GM21717 (cell line): Measurements from ENCODE around the gene MRPL20.
"Not testable (repeated sequence)": the region's sequence is repeated elsewhere in the genome, so short reads cannot be mapped to it uniquely, and the experiment has no call there.

Source experiments
- ATAC-seq: cut with Tn5 transposase; IDR thresholded peaks from one replicate; pipeline ENCODE4 v1.9.1; 2021; ENCODE audit warnings: mild to moderate bottlenecking, moderate library complexity; ENCODE audit not compliant: unreplicated experiment

MRPL20 gene

GRCh38 chr1:1437904-1438376 lies 30.8 kb upstream of the MRPL20 start:
- no peak for ATAC-seq

DNA sequence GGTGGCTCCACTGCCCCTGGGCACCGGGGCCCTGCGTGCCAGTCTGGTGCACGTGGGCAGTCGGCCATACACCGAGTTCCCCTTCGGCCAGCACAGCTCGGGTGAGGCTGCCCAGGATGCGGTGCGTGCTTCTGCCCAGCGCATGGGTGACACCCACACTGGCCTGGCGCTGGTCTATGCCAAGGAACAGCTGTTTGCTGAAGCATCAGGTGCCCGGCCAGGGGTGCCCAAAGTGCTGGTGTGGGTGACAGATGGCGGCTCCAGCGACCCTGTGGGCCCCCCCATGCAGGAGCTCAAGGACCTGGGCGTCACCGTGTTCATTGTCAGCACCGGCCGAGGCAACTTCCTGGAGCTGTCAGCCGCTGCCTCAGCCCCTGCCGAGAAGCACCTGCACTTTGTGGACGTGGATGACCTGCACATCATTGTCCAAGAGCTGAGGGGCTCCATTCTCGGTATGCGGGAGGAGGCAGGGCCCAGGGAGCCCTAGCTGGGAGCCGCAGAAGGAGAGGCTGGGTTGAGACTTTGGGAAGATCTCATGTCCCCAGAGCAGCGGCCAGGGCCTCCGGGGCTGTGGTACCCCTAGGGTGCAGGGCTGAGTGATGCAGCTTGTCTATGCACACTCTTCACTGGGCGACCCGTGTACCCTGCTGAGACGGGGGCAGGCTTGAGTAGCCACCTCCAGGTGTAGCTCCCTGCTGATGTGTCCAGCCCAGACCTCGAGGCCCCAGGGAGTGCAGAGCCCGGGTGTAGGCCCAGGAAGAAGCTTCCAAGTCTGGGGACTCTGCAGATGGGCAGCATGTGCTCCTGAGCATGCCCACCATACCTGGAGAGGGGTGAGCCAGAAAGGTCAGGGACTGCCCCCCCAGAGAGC lies 30.2 kb upstream of the MRPL20 start:
- no peak for ATAC-seq

GRCh38 chr1:1436630-1437032 lies 29.5 kb upstream of the MRPL20 start:
- no peak for ATAC-seq

- ATAC-seq = no peak
Measured at GRCh38 chr1:1435911-1436629, 29.0 kb upstream of the MRPL20 start.

- ATAC-seq = no peak
Measured at GRCh38 chr1:1435106-1435903, 28.2 kb upstream of the MRPL20 start, which contains the start of gene VWA1. Gene VWA1, plus strand, starts transcription at chr1:1435690. Its CDS starts 59 bp downstream, at chr1:1435749.

DNA sequence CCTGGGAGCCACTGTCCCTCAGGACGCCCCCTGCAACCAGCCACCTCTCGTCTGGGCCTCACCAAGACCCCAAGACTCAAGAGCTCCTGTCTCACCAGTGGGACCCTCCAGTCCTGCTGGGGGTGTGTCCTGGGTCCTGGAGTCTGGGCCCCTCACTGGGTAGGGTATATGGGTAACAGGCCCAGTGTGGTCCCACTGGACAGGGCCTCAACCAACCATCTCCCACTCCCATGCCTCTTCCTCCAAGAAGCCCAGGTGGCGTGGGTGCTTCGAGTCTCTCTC lies 27.7 kb upstream of the MRPL20 start:
- no peak for ATAC-seq

DNA sequence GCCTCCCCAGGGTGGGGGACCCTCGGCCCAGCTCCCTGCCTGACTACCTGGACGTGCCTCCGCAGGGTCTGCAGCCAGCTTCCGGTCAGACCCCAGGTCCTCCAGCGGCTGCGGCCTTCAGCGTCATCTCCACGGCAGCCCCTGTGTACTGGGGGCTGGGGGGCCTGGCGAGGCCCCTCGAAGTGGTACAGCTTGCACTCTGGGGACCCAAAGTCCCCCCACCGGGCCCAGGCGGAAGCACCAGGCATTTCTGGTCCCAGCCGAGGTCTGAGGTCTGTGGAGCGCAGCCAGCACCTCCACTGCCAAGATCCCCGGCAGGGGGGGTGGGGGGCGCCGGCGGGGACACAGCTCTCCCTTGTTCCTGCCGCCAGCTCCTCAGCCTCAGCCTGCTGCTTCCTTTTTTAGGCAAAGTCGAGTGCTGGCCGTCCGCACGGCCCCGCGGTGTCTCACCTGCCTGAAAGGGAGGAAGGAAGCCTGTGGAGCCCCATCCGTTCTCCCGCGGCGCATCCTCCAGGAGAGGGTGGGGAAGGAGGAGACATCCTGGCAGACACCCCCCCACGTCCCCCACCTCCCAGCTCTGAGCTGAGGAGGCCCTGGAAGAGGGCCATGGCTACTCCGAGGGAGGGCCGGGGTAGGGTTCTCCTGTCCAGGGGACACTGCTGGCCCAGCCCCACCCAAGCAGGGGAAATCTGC lies 27.2 kb upstream of the MRPL20 start:
- ATAC-seq = no peak

DNA sequence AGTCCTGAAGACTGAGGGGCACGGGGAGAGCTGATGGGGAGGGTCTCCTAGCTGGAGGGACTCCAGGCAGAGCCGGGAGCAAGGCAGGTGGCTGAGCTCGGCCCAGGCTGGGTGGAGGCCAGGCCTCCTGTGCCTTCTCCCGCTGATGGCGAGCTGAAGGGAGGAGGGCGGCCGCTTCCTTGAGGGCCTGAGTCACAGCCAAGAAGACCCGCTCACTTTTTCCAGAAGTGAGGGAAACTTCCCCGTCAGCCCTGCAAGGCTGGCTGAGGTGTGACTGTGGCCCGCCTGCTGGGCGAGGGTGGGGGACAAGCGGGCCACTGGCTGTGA lies 26.7 kb upstream of the MRPL20 start:
- ATAC-seq = no peak

GRCh38 chr1:1432951-1433803 lies 26.1 kb upstream of the MRPL20 start:
- no peak for ATAC-seq

- ATAC-seq = no peak
Measured at GRCh38 chr1:1432274-1432950, 25.3 kb upstream of the MRPL20 start.

GRCh38 chr1:1431845-1432273 lies 24.8 kb upstream of the MRPL20 start:
- ATAC-seq = no peak

- ATAC-seq = no peak
Measured at GRCh38 chr1:1430992-1431844, 24.1 kb upstream of the MRPL20 start.

DNA sequence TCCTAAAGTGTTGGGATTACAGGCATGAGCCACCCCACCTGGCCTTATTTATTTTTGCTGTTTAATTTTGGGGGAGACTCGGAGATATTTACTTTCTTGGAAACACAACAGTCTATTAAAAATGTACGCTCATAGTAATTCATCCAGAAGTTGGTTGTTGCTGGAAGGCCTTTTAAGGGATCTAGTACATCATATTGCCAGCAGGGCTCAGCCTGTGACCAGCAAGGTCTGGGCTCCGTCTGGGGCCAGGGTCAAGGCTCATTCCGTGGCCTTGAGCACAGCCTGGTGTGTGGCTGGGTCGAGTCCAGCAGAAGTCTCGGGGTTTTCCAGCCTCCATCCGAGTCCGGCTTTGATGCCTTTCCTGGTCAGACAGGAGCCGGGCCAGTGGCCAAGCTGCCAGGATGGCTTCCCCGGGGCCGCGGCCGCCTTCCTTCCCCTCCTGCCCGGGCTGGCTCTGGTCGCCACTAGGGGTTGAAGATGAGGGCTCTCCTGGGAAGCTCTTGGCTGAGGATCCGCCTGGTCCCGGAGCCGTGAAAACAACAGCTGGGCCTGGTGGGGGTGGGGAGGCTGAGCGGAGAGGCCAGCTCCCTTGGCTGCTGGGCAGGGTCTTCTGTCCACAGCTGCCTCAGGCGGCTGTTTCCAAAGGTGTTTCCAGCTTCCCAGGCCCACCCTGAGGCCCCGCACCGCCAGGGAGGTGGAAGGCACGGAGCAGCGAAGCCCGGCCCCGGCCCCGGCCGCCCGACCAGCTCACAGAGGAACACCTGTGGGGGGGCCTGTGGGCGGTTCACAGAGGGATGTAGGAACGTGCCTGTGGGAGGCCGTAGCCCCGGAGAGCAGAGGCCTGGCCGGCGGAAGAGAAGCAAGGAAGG lies 23.3 kb upstream of the MRPL20 start:
- ATAC-seq = no peak

GRCh38 chr1:1429671-1430073 lies 22.6 kb upstream of the MRPL20 start:
- no peak for ATAC-seq

DNA sequence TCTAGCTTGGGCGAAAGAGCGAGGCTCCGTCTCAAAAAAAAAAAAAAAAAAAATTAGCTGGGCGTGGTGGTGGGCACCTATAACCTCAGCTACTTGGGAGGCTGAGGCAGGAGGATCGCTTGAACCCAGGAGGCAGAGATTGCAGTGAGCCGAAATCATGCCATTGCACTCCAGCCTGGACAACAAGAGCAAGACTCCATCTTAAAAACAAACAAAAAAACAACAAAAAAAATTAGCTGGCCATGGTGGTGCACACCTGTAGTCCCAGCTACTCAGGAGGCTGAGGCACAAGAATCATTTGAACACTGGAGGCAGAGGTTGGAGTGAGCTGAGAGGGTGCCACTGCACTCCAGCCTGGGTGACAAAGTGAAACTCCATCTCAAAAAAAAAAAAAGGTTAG lies 21.9 kb upstream of the MRPL20 start:
- not testable (repeated sequence) for ATAC-seq

GRCh38 chr1:1428174-1428573 lies 21.1 kb upstream of the MRPL20 start:
- no peak for ATAC-seq

DNA sequence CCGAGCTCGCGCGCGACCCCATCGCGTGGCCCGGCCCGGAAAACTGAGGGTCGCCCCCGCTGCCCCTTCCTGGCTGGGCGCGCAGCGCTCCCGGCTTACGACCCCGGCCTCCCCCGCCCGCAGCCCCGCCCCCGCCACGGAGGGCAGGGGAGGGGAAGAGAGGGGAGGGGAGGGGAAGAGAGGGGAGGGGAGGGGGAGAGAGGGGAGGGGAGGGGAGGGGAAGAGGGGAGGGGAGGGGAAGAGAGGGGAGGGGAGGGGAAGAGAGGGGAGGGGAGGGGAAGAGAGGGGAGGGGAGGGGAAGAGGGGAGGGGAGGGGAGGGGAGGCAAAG lies 20.7 kb upstream of the MRPL20 start:
- no peak for ATAC-seq
